Hematopoietic multipotent progenitor cell (in vitro differentiated cells): ENCODE data around the gene DIO1. TPM values are rescaled to one million over a fixed set of nuclear protein-coding genes. Genes with fewer than 3 reads are reported as not detected.
A peak's percentile ranks its signal among the peaks of the same experiment; 100 is the strongest.

Experiments
- DNase-seq, 3 donors: peaks; one replicate each; pipeline ENCODE4 v3.0.0-alpha.2; 2011 to 2015; ENCODE audit warnings: low read depth in 2 of 3, low spot score in 2 of 3
- total RNA-seq: library from RNA; depleted of rRNA; stranded (reverse); fragments of >200 nt; gene quantifications from one replicate; pipeline ENCODE4 v1.2.3, GENCODE V29; 2012

The DIO1 gene
- total RNA-seq, 1 donor: not detected

DNA sequence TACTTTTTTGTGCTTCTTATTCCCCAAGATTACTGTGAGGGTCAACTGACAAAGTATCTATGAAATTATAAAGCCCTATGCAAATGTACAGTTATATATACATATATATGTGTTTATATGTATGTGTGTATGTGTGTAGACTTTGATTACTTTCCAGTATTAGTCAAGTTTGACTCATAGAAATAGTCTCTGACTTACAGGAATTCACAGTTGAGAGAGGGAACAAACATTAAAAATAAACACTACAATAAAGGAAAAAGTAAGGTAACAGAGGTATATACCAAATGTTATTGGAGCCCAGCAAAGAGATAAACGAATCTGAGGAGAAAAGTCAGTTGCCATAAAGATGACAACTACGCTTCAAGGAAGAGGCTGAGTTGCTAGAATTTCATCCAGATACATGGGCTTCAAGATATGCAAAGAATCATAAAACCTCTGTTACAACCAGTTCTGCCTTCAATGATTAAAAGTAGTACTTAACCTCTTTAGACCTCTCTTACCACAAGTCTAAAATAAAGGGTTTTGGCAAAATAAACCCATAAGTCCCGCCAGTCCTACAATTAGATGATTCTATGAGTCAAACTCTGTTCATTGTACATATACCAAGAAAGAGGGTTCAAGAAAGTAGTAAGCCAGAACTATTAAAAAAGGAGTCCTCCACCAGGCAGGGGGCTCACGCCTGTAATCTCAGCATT, 44.3 kb downstream of the DIO1 start:
- DNase-seq: no peak

DNA sequence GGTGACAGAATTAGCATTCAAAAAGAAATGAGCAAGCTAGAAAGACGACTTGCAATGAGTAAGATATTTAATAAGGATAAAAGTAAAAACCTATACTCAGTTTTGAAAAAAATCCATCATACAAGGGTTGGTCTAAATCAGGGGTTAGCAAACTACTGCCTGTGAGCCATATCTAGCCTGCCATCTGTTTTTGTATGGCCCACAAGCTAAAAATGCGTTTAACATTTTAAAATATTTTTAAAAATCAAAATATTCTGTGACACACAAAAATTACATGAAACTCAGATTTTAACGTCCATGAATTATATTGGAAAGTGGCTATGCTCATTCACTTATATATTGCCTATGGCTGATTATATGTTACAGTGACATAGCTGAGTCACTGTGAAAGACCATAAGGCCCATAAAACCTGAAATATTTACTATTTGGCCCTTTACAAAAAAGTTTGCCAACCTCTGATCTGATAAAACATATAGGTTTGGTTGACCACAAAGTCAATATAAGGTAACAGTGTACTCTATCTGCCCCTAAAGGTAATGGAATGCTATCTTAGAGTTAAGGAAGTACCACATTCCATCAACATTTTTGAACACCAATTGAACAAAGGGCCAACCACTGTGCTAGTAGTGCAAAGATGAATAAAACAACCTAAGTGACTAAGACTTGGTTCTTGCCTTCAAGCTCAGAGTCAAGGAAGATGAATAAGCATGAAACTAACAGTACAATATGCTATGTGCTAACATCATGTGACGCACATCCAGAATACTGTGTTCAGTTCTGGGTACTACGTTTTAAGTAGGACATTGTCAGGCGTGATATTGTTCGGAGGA, 48.4 kb downstream of the DIO1 start:
- DNase-seq: no peak

DNA sequence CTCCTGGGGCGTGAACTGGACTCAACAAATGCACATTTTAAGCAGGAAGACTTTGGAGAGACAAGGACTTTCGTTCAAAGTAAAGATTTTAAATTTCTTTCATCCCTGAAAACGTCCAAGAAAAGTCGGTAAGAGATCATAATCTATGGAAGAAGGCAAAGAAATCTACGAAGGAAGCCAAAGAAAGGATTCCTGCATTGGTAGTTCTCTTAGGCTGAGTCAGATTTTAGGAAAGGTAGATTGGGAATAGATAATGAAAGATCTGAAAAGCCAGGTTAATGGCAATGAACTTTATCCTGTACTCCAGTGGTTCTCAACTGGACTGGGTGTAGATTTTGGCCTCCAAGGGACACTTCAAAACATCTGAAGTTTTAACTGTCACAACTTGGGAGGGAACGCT, 49.1 kb downstream of the DIO1 start:
- DNase-seq: no peak

DNA sequence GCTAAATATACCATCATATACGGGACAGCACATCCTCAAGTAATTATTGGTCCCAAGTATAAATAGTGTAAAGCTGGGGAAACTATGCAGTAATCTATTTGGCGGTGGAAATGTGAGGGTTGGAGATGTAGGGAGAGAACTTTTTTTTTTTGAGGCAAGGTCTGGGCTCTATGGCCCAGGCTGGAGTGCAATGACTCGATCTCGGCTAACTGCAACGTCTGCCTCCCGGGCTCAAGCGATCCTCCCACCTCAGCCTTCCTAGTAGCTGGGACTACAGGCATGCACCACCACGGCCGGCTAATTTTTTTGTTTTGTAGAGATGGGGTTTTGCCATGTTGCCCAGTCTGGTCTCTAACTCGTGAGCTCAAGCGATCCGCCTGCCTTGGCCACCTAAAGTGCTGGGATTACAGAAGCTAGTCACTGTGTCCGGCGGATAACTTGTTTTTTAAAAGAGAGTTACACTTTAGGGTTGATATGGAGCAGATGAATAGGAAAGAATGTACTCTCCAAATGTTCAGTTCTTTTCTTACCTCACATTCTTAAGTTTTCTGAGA, 49.6 kb downstream of the DIO1 start:
- no peak for DNase-seq

DNA sequence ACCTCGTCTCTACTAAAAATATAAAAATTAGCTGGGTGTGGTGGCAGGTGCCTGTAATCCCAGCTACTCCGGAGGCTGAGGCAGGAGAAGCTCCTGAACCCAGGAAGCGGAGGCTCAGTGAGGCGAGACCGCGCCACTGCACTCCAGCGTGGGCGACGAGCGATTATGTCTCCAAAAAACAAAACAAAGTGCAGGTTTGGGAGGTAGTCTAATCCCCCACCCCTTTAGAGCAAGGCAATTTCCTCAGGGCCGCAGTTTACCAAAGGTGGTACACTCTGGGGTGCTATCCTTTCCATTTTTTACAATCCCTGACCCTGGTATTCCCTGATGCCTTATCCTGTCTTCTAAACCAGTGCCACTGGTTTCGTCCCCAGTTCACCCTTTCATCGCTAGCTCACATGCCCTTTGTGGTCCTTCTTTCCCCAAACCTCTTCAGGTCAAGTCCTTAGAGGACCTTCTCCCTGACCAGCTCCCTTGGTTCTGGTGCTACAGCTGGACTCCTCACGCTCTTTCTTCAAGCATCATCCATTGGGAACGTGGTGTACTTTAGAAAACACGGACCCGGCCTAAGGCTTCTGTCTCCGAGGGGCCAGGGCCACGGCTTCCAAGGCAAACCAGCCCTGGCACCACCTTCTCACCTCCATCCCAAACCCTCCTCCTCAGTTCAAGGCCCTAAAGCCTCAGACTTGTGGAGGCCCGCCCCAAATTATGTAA, 50.6 kb downstream of the DIO1 start:
- DNase-seq: no peak

DNA sequence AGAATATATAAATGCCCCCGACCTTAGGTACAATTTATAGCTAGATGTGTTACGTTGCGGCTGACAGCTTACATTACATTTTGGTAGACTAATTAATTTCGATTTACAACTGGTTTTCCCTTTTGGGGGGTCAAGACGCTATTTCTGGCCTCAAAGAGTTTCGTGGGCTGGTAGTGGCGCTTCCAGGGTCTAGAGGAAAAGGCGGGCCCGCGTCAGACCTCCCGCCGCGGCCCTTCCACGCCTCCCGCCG, 51.1 kb downstream of the DIO1 start:
- DNase-seq: no peak

DNA sequence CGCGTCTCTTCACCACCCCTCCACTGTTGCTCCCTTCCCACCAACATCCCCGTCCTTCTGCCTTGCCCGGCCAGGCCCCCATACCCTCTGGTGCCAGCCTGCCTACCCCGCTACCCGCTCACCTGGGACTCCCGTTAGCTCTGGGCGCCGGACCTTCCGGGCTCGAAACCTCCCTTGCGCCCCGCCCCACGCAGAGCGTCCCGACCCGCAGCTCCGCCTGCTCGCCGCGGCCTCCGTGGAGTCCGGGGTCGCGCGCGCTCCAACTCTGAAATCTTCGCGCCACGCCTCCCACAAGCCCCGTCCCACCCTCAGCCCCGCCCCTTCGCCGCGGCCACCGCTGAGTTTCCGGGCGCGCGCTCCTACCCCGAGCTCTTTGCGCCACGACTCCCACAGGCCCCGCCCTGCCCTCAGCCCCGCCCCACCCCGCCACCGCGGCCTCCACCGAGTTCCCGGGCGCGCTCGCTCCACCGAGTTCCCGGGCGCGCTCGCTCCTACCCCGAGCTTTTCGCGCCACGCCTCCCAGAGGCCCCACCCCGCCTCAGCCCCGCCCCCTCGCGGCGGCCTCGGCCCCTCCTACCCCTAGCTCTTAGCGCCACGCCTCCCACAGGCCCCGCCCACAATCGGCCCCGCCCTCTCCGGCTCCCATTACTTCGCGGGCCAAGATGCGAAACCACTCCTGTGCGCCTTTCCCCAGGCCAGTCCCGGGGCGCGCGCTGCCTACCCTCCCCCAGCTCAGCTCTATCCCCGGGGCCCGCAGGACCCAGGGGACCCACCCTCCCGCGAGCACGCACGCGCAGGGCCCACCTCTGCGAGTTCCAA, 51.7 kb downstream of the DIO1 start, which contains the start of gene IFT25:
IFT25 (minus strand) TSS at position 267 of the 819 bp plus-strand sequence. CDS start 5,617 bp downstream, outside the sequence.
- DNase-seq: peak; percentile 95 to 98 (median 96)

DNA sequence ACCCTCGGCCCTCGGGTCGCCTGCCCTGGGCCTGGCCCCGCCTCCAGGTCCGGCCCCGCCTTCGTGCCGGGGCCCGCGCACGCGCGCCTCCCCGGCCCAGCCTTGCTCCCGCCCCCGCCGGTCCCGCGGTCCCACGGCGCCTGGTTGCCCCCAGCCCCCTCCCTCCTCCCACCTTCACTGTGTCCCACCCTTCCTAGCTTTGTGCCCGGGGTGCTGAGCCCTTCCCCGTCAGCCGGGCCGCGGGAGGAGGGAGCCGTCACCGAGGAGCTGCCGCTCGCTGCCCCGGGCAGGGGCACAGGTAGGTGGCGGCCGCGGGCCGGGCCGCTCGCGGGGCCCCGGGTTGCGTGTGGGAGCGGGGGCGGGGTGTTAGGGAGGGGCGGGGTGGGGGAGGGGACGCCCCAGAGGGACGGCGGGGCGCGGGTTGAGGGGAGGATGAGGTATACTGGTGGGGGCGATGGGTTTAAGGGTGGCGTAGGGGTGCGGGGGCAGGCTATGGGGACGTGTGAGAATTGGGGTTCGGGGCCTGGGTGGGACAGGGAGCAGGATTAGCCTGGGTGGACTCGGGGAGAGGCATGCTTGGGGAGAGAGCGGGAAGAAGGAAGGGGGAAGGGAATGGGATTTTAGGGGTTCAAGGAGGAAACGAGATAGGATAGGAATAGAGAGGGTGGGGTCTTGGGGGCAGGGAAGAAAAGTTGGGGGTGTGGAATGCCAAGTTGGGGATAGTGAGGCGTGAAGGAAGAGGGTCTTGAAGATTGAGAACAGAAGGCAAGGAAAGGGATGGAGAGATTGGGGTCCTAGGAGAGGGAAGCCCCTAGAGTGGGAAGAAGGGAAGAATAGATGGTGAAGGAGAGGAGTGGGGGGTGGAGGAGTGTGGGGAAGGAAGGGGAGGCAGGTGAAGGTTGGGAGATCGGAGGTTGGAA, 52.5 kb downstream of the DIO1 start, which contains the start of gene LRRC42:
LRRC42 (plus strand) TSS at position 99 of the 920 bp plus-strand sequence. CDS start 5,650 bp downstream, outside the sequence.
- DNase-seq: no peak

DNA sequence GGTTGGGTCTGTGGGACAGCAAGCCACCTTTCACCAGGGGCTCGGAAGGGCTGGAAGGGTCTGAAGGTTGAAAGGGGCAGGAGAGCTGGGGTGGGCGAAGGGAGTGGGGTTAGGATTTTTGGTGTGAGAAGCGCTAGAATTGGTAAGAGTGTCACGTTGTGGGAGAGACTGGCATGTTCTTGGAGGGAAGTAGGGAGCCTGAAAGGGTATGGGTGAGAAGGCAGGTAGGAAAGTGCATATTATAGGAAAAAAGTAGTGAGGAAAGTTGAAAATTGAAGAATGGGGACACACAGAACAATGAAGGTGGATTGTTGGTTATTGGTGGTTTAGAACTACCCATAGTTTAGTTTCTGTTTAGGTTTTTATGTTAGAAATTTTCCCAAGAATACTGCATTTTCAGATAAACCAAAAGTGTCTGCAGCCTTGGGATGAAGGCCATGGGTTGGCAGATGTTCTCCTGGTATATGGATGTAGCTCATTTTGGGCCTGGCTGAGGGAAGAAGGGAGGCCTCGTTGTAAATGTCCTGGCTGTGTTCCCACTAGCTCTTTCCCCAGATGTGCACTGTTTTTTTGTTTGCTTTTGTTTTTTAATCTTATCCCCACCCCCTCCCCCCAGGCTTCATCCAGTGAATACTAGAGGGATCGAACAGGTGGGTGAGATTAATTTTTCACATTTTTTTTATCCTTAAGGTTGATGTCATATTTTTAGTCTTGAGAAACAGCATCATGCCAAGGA, 53.4 kb downstream of the DIO1 start:
- no peak for DNase-seq

DNA sequence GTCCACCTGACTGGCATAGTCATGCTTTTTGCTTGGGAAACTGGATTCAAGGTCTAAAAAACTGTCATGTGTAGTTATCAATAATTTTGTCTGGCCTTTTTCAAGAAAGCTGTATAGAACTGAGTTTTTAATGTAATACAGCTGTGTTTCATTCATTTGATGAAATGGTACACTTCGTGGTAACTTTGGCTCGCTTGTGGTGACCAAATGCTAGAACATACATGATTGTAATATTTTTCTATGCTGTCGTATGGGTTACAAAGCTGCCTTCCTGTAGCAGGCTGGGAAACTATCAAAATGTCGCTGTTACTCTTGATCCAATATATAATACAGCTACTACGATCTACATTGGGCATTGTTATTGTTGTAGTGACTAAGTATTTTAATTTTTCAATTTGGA, 54.3 kb downstream of the DIO1 start:
- DNase-seq: no peak

DNA sequence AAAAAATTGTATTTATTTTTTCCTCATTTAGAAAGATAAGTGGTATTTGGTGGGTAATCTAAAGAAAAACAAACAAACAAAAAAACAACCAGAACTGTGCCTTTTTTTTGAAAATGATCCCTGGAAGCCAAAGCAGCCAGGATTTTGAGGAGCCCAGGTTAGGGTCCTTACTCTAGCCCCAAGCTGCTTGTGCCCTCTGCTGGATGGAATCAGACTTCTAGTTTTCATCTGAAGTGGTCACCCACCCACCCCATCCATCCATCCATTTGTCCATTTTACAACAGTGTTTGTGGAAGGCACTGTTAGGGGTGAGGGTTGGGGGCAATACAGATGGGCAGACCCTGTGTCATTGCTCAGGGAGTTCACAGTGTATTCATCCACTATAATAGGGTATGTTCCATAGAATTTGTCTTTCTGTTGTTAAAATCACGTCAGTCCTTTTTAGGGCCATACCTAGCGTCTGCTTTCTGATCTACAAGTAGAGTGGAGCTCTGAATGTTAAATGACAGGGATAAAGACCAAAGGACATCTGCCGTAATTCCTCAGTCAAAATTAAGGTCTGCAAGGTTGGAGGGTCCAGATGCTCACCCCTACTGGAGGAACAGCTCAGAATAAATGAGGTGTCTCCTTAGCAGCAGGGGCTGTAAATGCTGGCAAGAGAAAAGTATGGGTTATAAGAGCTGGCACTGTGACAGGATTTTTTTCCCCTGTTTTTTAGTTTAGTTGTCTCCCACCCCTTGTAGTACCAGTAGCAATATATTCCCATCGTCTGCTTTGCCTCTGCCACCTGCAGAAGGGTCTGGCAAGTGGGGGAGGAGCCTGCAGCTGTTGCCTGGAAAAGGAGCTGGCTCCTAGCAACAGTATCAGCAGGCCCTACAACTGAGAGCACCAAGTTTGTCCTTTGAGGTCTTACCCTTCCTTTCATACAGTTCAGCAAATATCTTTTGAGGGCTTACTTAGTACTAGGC, 55.3 kb downstream of the DIO1 start:
- peak in 2 of 3 donors; percentile 51 to 74 for DNase-seq

DNA sequence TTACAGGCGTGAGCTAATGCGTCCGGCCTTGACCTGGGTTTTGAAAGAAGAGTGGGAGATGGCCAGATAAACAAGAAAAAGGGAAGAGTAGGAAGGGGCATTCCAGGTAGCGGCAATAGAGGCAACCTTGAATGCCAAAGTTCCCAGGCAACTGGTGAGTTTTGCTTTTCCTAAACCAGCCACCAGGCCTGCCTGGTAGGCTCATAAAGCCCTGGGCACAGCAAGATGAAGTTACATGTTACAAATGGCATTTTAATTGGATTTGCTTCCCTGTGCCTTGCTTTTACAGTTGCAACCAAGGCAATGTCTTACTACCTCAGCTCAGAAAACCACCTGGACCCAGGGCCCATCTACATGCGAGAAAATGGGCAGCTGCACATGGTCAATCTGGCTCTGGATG, 57.7 kb downstream of the DIO1 start:
- no peak for DNase-seq

DNA sequence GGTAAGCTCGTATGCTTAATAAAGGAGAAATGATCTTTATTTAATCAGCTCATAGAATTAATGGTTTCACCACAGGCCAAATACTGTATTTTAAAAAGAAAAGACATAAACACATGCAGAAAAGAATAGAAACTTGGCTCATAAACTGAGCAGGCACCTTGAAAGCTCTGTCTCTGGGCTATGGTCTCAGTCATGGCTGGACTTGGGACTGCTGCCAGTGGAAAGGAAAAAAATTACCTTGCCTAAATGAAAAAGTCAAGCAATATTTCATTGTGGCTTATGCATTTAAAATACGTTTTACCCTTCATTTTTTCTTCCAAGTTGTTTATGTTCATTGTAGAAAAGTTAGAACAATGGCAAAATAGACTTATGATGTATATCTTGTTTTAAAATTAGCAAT, 60.1 kb downstream of the DIO1 start:
- DNase-seq: no peak

DNA sequence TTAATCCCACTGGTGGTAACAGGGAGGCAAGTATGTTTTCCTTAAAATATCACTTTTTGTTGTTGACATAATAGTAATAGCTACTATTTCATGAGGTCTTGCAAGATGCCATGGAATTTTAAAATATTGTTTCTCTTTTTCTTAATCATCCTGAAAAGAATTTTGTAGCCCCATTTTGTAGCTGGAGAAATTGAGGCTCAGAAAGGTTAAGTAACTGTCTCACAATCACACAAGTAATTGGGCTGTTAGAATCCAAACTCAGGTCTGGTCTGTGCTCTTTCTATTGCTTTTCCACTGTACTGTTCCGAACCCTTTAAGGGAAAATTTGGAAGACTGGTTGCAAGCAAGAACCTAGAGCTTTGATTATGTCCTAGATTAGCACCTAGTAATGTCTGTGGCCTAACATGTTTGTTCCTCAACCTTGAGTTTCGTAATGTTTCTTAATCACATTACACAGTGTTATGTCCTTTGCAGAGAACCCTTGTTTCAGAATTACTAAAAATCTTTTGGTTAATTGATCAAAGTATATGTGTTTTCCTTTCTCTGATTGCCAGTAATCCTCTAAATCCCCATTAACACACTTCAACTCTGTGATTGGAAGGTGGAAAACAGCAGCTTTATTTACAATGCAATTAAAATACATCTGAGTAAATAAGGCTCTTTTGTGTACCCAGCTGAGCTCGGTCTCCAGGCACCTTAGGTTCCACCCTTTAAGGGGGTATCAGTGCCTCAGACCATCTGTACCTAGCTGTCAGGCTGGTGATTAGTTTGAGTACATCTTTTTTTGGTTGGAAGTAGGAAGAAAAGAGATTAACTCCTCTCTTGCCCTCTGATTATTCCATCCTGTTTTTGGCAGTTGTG, 62.6 kb downstream of the DIO1 start:
- DNase-seq: no peak

DNA sequence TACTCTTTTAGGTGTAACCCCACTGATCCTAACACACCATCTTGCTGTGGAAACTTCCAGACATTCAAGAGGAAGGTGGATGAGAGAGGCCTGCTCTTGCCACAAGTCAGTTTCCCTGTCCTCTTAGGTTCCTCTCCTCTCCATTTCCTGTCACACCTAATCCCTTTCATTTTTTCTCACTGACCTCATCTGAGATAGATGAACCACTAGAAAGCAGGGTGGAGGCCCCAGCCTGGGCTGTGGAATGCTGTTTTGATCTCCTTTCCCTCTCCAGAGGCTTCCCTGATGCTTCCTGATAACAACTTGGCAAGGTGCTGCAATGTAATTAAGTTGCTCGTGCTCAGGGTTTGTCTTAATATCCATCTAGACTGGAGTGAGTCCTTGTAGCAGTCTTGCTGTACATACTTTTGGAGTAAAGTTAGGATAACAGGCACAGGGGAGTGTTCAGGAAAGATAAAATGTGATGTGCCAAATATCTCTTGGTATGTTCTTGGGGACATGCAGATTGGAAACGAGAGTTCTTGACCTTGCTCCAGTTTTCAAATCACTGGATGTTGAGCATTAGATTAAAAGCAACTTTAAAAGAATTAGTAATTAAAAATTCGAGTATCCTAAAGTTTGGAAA, 63.3 kb downstream of the DIO1 start:
- DNase-seq: no peak

DNA sequence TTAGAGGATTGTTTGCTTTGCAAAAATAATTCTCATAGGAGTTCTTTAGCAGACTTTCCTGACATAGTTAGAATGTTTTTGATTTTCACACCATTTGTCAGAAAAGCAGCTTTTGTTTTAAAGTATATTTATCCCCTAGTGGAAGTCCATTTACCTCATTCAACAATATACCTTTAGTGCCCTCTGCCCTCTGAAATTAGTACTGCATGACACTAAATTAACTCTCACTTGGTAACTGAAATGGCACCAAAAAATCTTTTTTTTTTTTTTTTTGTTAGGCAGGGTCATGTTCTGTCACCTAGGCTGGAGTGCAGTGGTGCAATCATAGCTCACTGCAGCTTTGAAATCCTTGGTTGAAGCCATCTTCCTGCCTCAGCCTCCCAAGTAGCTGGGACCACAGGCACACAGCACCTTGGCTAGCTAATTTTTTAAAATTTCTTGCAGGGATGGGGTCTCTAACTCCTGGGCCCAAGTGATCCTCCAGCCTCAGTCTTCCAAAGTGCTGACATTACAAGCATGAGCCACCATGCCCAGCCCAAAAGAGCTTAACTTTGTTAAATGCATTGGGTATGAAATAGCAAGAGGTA, 65.8 kb downstream of the DIO1 start:
- peak in 2 of 3 donors; percentile 58 to 81 for DNase-seq
